HG03095 (cell line): ENCODE results near the gene RIC8B.

ENCODE experiments used
- ATAC-seq: cut with Tn5 transposase; IDR thresholded peaks from one replicate; pipeline ENCODE4 v1.9.1; 2021; ENCODE audit warnings: moderate library complexity; ENCODE audit not compliant: unreplicated experiment

RIC8B gene

GRCh38 chr12:106794369-106794768 lies 19.9 kb downstream of the RIC8B start:
- ATAC-seq = no peak

- ATAC-seq = no peak
Measured at GRCh38 chr12:106801167-106801708, 26.8 kb downstream of the RIC8B start.

- ATAC-seq = no peak
Measured at GRCh38 chr12:106801830-106802533, 27.5 kb downstream of the RIC8B start.

- no peak for ATAC-seq
Measured at GRCh38 chr12:106804668-106805067, 30.2 kb downstream of the RIC8B start.

- ATAC-seq = no peak
Measured at GRCh38 chr12:106814714-106815113, 40.2 kb downstream of the RIC8B start.

GRCh38 chr12:106815741-106816140 lies 41.3 kb downstream of the RIC8B start:
- no peak for ATAC-seq

- ATAC-seq = no peak
Measured at GRCh38 chr12:106816231-106816630, 41.7 kb downstream of the RIC8B start.

GRCh38 chr12:106819991-106820390 lies 45.5 kb downstream of the RIC8B start:
- ATAC-seq = no peak

GRCh38 chr12:106831699-106832098 lies 57.2 kb downstream of the RIC8B start:
- no peak for ATAC-seq

GRCh38 chr12:106837782-106838181 lies 63.3 kb downstream of the RIC8B start:
- no peak for ATAC-seq

GRCh38 chr12:106839333-106839732 lies 64.9 kb downstream of the RIC8B start:
- no peak for ATAC-seq

GRCh38 chr12:106840243-106840642 lies 65.8 kb downstream of the RIC8B start:
- no peak for ATAC-seq

- no peak for ATAC-seq
Measured at GRCh38 chr12:106841510-106842302, 67.2 kb downstream of the RIC8B start.

- no peak for ATAC-seq
Measured at GRCh38 chr12:106845902-106846301, 71.4 kb downstream of the RIC8B start.

- no peak for ATAC-seq
Measured at GRCh38 chr12:106847861-106848260, 73.4 kb downstream of the RIC8B start.

GRCh38 chr12:106851306-106851705 lies 76.8 kb downstream of the RIC8B start:
- ATAC-seq = no peak

- ATAC-seq = no peak
Measured at GRCh38 chr12:106854723-106855122, 80.2 kb downstream of the RIC8B start.

GRCh38 chr12:106855221-106855758 lies 80.8 kb downstream of the RIC8B start:
- ATAC-seq = no peak

- no peak for ATAC-seq
Measured at GRCh38 chr12:106861984-106862916, 87.8 kb downstream of the RIC8B start.

GRCh38 chr12:106863189-106863588 lies 88.7 kb downstream of the RIC8B start:
- no peak for ATAC-seq

- no peak for ATAC-seq
Measured at GRCh38 chr12:106865683-106866082, 91.2 kb downstream of the RIC8B start.
